GM18868 (cell line): ENCODE data around the gene BTRC.
"Not testable (repeated sequence)": the region's sequence is repeated elsewhere in the genome, so short reads cannot be mapped to it uniquely, and the experiment has no call there.

Experiments
- ATAC-seq: cut with Tn5 transposase; IDR thresholded peaks from one replicate; pipeline ENCODE4 v1.9.1; 2021; ENCODE audit warnings: mild to moderate bottlenecking, moderate library complexity; ENCODE audit not compliant: unreplicated experiment

The BTRC gene

GRCh38 chr10:101577121-101577871 lies 223.3 kb downstream of the BTRC start:
- no peak for ATAC-seq

- ATAC-seq: no peak
These were observed 224.2 kb downstream of the BTRC start for GRCh38 chr10:101578192-101578591.

- no peak for ATAC-seq
These were observed 225.0 kb downstream of the BTRC start for GRCh38 chr10:101578803-101579515.

GRCh38 chr10:101579516-101579870 lies 225.5 kb downstream of the BTRC start:
- no peak for ATAC-seq

DNA sequence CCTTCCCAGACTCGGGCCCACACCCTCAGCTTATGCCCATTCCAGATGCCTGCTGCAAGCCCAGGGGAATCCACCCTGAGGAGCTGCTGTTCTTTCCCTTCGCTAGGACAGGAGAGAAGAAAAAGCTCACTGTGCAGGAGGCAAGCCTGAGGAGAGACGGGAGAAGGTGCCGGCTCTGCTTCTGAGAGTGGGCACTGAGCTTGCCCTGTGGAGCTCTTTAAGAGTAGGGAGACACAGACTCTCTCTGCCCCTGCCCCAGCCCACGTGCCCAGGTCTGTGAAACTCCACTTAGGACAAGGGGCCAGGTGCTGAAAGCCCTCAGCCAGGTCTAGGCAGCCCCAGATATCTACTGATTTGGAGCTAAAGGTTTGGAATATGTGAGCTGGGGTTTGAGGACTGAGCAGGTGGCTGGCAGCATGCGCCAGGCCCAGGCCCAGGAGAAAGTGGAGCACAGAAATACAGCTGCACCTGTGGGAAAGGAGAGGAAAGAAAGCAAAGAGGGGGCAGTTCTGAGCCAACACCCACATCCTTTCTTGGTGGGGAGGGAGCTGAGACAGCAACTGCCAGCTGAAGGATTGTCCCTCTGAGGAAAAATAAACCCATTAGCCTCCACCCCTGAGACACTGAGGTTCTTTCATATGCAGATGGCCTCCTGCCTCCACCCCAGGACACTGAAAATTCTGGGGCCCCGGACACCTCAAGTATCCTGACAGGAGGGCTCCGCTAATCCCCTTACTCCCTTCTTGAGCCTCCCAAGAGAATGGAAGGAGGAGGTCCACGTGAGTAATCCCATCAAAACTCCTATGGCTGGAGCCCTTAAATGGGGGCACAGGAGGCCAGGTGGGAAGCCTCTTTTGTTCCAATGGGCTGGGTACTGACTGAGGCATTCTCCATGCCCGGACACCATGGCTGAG lies 226.8 kb downstream of the BTRC start:
- ATAC-seq: no peak

DNA sequence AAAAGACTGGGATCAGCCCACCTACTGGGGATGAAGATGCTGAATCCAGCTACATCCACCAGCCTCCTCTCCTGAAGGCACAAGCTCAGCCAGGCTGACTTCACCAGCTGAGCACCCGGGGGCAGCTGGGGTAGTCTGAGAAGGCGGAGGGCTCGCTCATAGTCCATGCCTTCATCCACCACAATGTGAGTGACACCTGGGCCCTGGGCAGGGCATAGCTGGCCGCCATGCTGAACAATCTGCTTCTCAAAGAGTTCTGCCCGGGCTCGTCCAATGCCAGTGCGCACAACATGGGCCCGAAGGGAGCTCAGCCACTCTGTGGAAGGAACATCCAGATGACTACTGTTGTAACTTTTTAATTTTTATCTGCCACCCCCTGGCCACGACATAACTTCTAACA lies 231.9 kb downstream of the BTRC start:
- no peak for ATAC-seq

GRCh38 chr10:101587725-101588653 lies 234.0 kb downstream of the BTRC start, which contains the start of the genes DPCD and POLL:
DPCD (plus strand) TSS chr10:101588321; CDS start chr10:101588337, 16 bp downstream.
POLL (minus strand) TSS chr10:101588257; CDS start chr10:101587360, 897 bp downstream.
- peak; percentile 98 for ATAC-seq

GRCh38 chr10:101588879-101589278 lies 234.9 kb downstream of the BTRC start:
- ATAC-seq: no peak

DNA sequence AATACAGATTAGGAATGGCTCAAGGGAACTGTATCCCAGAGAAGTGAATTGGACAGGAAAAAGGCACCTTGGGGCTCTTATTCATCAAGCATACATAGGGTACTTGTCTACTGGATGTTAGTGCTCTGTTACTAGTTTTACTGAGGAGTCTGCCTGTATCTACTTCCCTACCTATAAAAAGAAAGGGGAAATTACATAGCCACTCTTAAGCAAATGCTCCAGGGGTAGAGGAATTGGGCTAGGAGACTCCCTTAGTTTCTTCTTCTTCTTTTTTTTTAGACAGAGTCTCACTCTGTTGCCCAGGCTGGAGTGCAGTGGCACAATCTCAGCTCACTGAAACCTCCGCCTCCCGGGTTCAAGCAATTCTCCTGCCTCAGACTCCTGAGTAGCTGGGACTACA lies 239.4 kb downstream of the BTRC start:
- not testable (repeated sequence) for ATAC-seq

- no peak for ATAC-seq
These were observed 241.8 kb downstream of the BTRC start for GRCh38 chr10:101595591-101596433.

- ATAC-seq: no peak
These were observed 243.3 kb downstream of the BTRC start for GRCh38 chr10:101597091-101597900.

GRCh38 chr10:101601541-101601940 lies 247.6 kb downstream of the BTRC start:
- ATAC-seq: no peak

GRCh38 chr10:101602761-101603398 lies 248.9 kb downstream of the BTRC start:
- peak; percentile 74 for ATAC-seq
